IMR-90 (cell line): ENCODE results near the gene ALDH1A2. TPM values are rescaled to one million over a fixed set of nuclear protein-coding genes. Genes with fewer than 3 reads are reported as not detected.

Experiments used
- ATAC-seq: fragments of 200-7000 bp; cut with Tn5 transposase; 2 replicates; pipeline ENCODE4 v1.9.1; 2020; ENCODE audit warnings: low read depth, mild to moderate bottlenecking, moderate library complexity
- BruUV-seq: library from RNA; stranded (reverse); fragments of 400-500 nt; replicated peaks from 2 replicates; lab custom pipeline; 2021; lab: Mats Ljungman, UMichigan
- CTCF ChIA-PET: fragments of 300-600 bp; formaldehyde crosslinking; extraction: SDS; loops from one replicate; lab custom pipeline; 2021; ENCODE audit warnings: antibody characterized with exemption; lab: Yijun Ruan, JAX
- POLR2A ChIA-PET: fragments of 300-600 bp; sonication (Branson Sonifier 250); formaldehyde crosslinking; loops from one replicate; lab custom pipeline; 2022; ENCODE audit warnings: antibody characterized with exemption; ENCODE audit not compliant: unreplicated experiment; lab: Charles Lee
- DNase-seq: peaks from one replicate; pipeline ENCODE4 v3.0.0; 2013
- H2AFZ ChIP-seq: replicated peaks from 2 replicates; pipeline ENCODE3; 2013; ENCODE audit warnings: low read length, mild to moderate bottlenecking; ENCODE audit not compliant: poor library complexity
- H2AK5ac ChIP-seq: 2 replicates; pipeline ENCODE4 v1.6.1; 2013; ENCODE audit warnings: low read depth, low read length, inconsistent platforms
- H2AK9ac ChIP-seq: replicated peaks from 2 replicates; pipeline ENCODE3; 2013; ENCODE audit warnings: mild to moderate bottlenecking, low read depth, low read length, moderate library complexity; ENCODE audit not compliant: poor library complexity
- H2BK120ac ChIP-seq: 2 replicates; pipeline ENCODE4 v1.6.1; 2013; ENCODE audit warnings: low read depth, low read length, inconsistent platforms
- H2BK15ac ChIP-seq: 3 replicates; pipeline ENCODE4 v1.6.1; 2013; ENCODE audit warnings: low read depth, low read length, inconsistent platforms
- H2BK20ac ChIP-seq: 2 replicates; pipeline ENCODE4 v1.6.1; 2013; ENCODE audit warnings: low read depth, mild to moderate bottlenecking, inconsistent platforms, low read length, moderate library complexity
- H2BK5ac ChIP-seq: 2 replicates; pipeline ENCODE4 v1.6.1; 2013; ENCODE audit warnings: mild to moderate bottlenecking, low read depth, low read length, inconsistent platforms; ENCODE audit not compliant: poor library complexity, severe bottlenecking
- H3K14ac ChIP-seq: replicated peaks from 2 replicates; pipeline ENCODE4 v1.6.1; 2013; ENCODE audit warnings: low read depth, low read length, inconsistent platforms
- H3K18ac ChIP-seq: 2 replicates; pipeline ENCODE4 v1.6.1; 2013; ENCODE audit warnings: low read depth, low read length, control low read depth
- H3K23ac ChIP-seq: 2 replicates; pipeline ENCODE4 v1.6.1; 2013; ENCODE audit warnings: low read depth, low read length, inconsistent platforms
- H3K27ac ChIP-seq: 2 replicates; pipeline ENCODE4 v1.5.1; 2013; ENCODE audit warnings: mild to moderate bottlenecking, control low read depth, low read length; ENCODE audit not compliant: insufficient read depth
- H3K27me3 ChIP-seq: 2 replicates; pipeline ENCODE4 v1.6.1; 2013; ENCODE audit warnings: low read length; ENCODE audit not compliant: control insufficient read depth, insufficient read depth
- H3K36me3 ChIP-seq: 2 replicates; pipeline ENCODE4 v1.6.1; 2013; ENCODE audit warnings: low read length, mixed read lengths; ENCODE audit not compliant: control insufficient read depth, insufficient read depth
- H3K4ac ChIP-seq: 2 replicates; pipeline ENCODE4 v1.6.1; 2013; ENCODE audit warnings: low read depth, low read length, inconsistent platforms
- H3K4me1 ChIP-seq: 2 replicates; pipeline ENCODE4 v1.6.1; 2013; ENCODE audit warnings: low read length, mixed read lengths; ENCODE audit not compliant: control insufficient read depth, insufficient read depth
- H3K4me2 ChIP-seq: 2 replicates; pipeline ENCODE4 v1.6.1; 2013; ENCODE audit warnings: low read depth, mild to moderate bottlenecking, control low read depth, low read length, moderate library complexity
- H3K4me3 ChIP-seq: 2 replicates; pipeline ENCODE4 v1.5.1; 2013; ENCODE audit warnings: low read depth, mild to moderate bottlenecking, control low read depth, low read length, moderate library complexity; ENCODE audit not compliant: insufficient read depth
- H3K56ac ChIP-seq: 2 replicates; pipeline ENCODE4 v1.6.1; 2013; ENCODE audit warnings: low read length, inconsistent platforms; ENCODE audit not compliant: insufficient read depth; ENCODE audit errors: extremely low read depth
- H3K79me1 ChIP-seq, 2 experiments: 2 replicates each; pipeline ENCODE4 v1.6.1; 2013; ENCODE audit warnings: low read length in 2 of 2, inconsistent platforms in 1 of 2, low read depth in 1 of 2
- H3K9ac ChIP-seq: 2 replicates; pipeline ENCODE4 v1.6.1; 2013; ENCODE audit warnings: low read depth, low read length, control low read depth
- H3K9me1 ChIP-seq: 2 replicates; pipeline ENCODE4 v1.6.1; 2013; ENCODE audit warnings: low read length, inconsistent platforms; ENCODE audit not compliant: insufficient read depth
- H3K9me3 ChIP-seq: 2 replicates; pipeline ENCODE4 v1.6.1; 2013; ENCODE audit warnings: low read length; ENCODE audit not compliant: control insufficient read depth, insufficient read depth
- H4K20me1 ChIP-seq: 2 replicates; pipeline ENCODE4 v1.6.1; 2013; ENCODE audit warnings: low read length, inconsistent platforms; ENCODE audit not compliant: insufficient read depth
- H4K5ac ChIP-seq: 2 replicates; pipeline ENCODE4 v1.6.1; 2013; ENCODE audit warnings: mild to moderate bottlenecking, low read depth, low read length, control low read depth
- H4K8ac ChIP-seq, 2 experiments: 2 replicates each; pipeline ENCODE4 v1.6.1; 2013; ENCODE audit warnings: low read depth in 2 of 2, low read length in 2 of 2, control low read depth in 1 of 2, inconsistent platforms in 1 of 2
- H4K91ac ChIP-seq: 2 replicates; pipeline ENCODE4 v1.6.1; 2013; ENCODE audit warnings: low read depth, low read length, inconsistent platforms; ENCODE audit not compliant: insufficient read depth
- MAFK ChIP-seq: IDR thresholded peaks from 2 replicates; pipeline ENCODE4 v1.6.1; 2012; ENCODE audit warnings: low read depth, low read length, improper control_type of control experiment
- MAZ ChIP-seq: IDR thresholded peaks from 2 replicates; pipeline ENCODE4 v1.6.1; 2012; ENCODE audit warnings: low read depth, mild to moderate bottlenecking, low read length, improper control_type of control experiment, moderate library complexity, borderline replicate concordance
- RAD21 ChIP-seq: IDR thresholded peaks from 2 replicates; pipeline ENCODE4 v1.6.1; 2012; ENCODE audit warnings: low read length, improper control_type of control experiment
- WGBS, 2 experiments: methylation state at CpG; one replicate each; pipeline versions ENCODE4 v1.1.5 to v1.1.7; 2013; ENCODE audit warnings: missing lambda C conversion rate in 2 of 2; ENCODE audit not compliant: insufficient read length in 1 of 2; ENCODE audit errors: extremely low coverage in 2 of 2; 5-methylcytosine and 5-hydroxymethylcytosine counted together
- dilution Hi-C: fragments of 300-500 bp; cut with HindIII; formaldehyde crosslinking; loops from one replicate; pipeline ENCODE4 v1.14.3; 2018; ENCODE audit warnings: low sequenced_read_pairs; ENCODE audit not compliant: unreplicated experiment
- in situ Hi-C: fragments of 300-500 bp; cut with MboI; formaldehyde crosslinking; loops from 3 replicates; pipeline ENCODE4 v1.14.3; 2019; ENCODE audit warnings: low sequenced_read_pairs, inconsistent platforms, mixed read lengths
- intact Hi-C: fragments of 100-400 bp; cut with micrococcal nuclease; formaldehyde crosslinking; loops from 2 replicates; pipeline ENCODE4 v1.10.0; 2022
- polyA plus RNA-seq, 3 experiments: library from polyadenylated mRNA; depleted of rRNA; stranded (reverse); fragments of >200 nt; gene quantifications; 2 replicates each; pipeline ENCODE4 v1.2.3, GENCODE V29; 2012; ENCODE audit warnings: low replicate concordance in 1 of 3
- total RNA-seq: library from RNA; depleted of rRNA; stranded (reverse); fragments of >200 nt; gene quantifications from 2 replicates; pipeline ENCODE4 v1.2.3, GENCODE V29; 2012
- TF ChIP-seq, protein P1 (sequence below): fragments of 150-350 bp; IDR thresholded peaks from 2 replicates; pipeline ENCODE4 v1.6.1; 2017; ENCODE audit warnings: mild to moderate bottlenecking, antibody characterized with exemption, low read length, low read depth

ALDH1A2 gene
- total and polyA plus RNA-seq, 2 of the 4 experiments (the other 2 are of a cell fraction): not detected

- Histone ChIP-seq H4K20me1 (no peaks in the 10 kb centered on the region), H2AFZ (no peak overlapping the region), H3K9ac (no peak overlapping the region), H3K9me1 (no peaks in the 10 kb centered on the region), H2AK9ac (no peak overlapping the region), H3K4me2 (no peak overlapping the region), H2BK5ac (no peak overlapping the region), H2BK15ac (no peak overlapping the region), H3K9me3 (no peaks in the 10 kb centered on the region), H3K27ac (no peak overlapping the region), H3K14ac (no peak overlapping the region), H3K4me3 (no peak overlapping the region), H3K23ac (no peak overlapping the region), H3K79me1 (no peaks in the 10 kb centered on the region), H3K4me1 (no peaks in the 10 kb centered on the region), H2AK5ac (no peak overlapping the region), H3K4ac (no peak overlapping the region), H4K5ac (no peak overlapping the region), H2BK120ac (no peak overlapping the region), H3K18ac (no peak overlapping the region), H3K56ac (no peak overlapping the region), H4K8ac (no peak overlapping the region), H3K27me3 (no peaks in the 10 kb centered on the region), H2BK20ac (no peak overlapping the region), H4K91ac (no peak overlapping the region), H3K36me3 (no peaks in the 10 kb centered on the region)
- in situ Hi-C loops: no loop called here
- WGBS, 2 experiments: no CpG with 5 or more reads among the region's 3 CpGs
- POLR2A ChIA-PET: no interaction called here
- intact Hi-C loops: no loop called here
- no peak for DNase-seq
- BruUV-seq: no TSS peak
- CTCF ChIA-PET: no interaction called here
- no peak for ATAC-seq
- dilution Hi-C loops: no loop called here
- TF ChIP-seq MAFK (no peak), MAZ (no peak), RAD21 (no peak)
- TF ChIP-seq, protein P1, sequence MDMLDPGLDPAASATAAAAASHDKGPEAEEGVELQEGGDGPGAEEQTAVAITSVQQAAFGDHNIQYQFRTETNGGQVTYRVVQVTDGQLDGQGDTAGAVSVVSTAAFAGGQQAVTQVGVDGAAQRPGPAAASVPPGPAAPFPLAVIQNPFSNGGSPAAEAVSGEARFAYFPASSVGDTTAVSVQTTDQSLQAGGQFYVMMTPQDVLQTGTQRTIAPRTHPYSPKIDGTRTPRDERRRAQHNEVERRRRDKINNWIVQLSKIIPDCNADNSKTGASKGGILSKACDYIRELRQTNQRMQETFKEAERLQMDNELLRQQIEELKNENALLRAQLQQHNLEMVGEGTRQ: no peak
Observed at GRCh38 chr15:57924598-57924997, 140.9 kb downstream of the ALDH1A2 start.
